ENCODE measurements around the gene FRMD6. TPM values are rescaled to one million over a fixed set of nuclear protein-coding genes. Genes with fewer than 3 reads are reported as not detected.

FRMD6 gene
- total RNA-seq, 1 experiment from 2014 or later = 11.4 TPM

DNA sequence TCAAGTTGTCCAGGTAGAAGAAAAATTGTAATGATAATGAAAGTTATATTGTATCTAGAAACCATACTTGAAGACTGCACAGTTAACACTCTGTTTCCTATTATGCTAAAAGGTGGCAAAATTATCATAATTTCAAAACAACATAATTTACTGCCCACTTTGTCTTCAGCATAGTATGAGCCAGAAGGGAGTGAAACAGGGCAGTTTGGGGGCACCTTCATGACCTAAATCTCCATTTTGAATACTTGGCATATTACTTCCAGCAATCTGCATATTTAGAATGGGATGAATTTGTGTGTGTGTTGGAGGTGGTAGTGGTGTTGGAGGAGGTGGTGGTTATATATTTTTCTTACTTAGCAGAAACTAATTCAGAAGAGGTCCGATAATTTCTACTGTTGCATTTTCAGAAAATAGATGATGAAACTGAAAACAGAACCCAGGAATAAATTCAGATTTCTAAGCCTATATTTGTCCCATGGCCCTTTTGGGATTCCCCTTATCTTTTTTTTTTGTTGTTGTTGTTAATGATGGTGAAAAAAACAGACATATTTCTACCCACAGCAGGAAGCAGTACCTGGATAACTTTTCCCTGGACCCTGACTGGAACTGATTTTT is 26.6 kb upstream of the FRMD6 start (continued):
- TF ChIP-seq, protein P1, sequence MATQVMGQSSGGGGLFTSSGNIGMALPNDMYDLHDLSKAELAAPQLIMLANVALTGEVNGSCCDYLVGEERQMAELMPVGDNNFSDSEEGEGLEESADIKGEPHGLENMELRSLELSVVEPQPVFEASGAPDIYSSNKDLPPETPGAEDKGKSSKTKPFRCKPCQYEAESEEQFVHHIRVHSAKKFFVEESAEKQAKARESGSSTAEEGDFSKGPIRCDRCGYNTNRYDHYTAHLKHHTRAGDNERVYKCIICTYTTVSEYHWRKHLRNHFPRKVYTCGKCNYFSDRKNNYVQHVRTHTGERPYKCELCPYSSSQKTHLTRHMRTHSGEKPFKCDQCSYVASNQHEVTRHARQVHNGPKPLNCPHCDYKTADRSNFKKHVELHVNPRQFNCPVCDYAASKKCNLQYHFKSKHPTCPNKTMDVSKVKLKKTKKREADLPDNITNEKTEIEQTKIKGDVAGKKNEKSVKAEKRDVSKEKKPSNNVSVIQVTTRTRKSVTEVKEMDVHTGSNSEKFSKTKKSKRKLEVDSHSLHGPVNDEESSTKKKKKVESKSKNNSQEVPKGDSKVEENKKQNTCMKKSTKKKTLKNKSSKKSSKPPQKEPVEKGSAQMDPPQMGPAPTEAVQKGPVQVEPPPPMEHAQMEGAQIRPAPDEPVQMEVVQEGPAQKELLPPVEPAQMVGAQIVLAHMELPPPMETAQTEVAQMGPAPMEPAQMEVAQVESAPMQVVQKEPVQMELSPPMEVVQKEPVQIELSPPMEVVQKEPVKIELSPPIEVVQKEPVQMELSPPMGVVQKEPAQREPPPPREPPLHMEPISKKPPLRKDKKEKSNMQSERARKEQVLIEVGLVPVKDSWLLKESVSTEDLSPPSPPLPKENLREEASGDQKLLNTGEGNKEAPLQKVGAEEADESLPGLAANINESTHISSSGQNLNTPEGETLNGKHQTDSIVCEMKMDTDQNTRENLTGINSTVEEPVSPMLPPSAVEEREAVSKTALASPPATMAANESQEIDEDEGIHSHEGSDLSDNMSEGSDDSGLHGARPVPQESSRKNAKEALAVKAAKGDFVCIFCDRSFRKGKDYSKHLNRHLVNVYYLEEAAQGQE (IDR thresholded peaks at IDR 0.05; ENCODE audit: low read depth) = no peak

DNA sequence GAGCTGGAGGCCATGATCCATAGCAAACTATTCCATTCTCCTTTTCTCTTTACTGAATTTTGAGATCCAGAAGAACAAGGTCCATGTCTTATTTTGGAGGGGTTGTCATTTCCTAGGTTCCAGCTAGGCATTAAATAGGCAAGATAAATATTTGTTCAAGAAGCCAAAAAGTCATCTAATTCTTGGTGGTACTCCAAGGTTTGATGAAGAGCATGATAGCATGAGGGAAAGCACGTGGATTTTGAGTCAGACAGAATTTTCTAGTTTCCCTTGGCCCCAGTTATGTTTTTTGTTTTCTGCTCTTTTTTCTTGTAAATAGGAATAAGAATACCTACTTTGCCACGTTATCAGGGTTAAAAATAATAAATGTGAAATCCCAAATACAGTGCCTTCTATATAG is 25.5 kb upstream of the FRMD6 start:
- Histone ChIP-seq H3K27me3 (ENCODE audit: insufficient read depth, low read length) (no peaks in the 10 kb centered on the region), H3K4me3 (replicated peaks in 1 of 2; ENCODE audit: low read depth in 1 of 2, low read length in 2 of 2) (no peak overlapping the region), H3K9me2 (ENCODE audit: insufficient read depth) (no peaks in the 10 kb centered on the region), H3K9ac (ENCODE audit: low read length) (no peak overlapping the region), H3K36me3 (ENCODE audit: control insufficient read depth in 1 of 2, insufficient read depth in 2 of 2, low read length in 2 of 2) (no peaks in the 10 kb centered on the region), H3K79me2 (ENCODE audit: insufficient read depth, low read length) (no peaks in the 10 kb centered on the region), H2AFZ (ENCODE audit: low read depth, low read length, poor library complexity, severe bottlenecking) (no peak overlapping the region), H4K20me1 (ENCODE audit: insufficient read depth) (no peaks in the 10 kb centered on the region), H3K9me3 (ENCODE audit: control insufficient read depth in 1 of 2, insufficient read depth in 1 of 2, low read depth in 1 of 2, low read length in 2 of 2) (no peaks in the 10 kb centered on the region), H3K4me1 (ENCODE audit: control insufficient read depth in 1 of 2, insufficient read depth in 2 of 2, low read length in 2 of 2) (no peaks in the 10 kb centered on the region), H3K27ac (ENCODE audit: low read depth, low read length) (no peak overlapping the region), H3K4me2 (ENCODE audit: low read length) (no peak overlapping the region)
- no peak for ATAC-seq
- RAD21 ChIA-PET (ENCODE audit: low non-redundant PET in 1 of 2, low total read pairs in 2 of 2, uncharacterized antibody in 2 of 2, unreplicated experiment in 2 of 2) = no interaction called here
- TF ChIP-seq EZH2 (IDR thresholded peaks at IDR 0.05) = no peak
- no peak for TF ChIP-seq SIN3A (IDR thresholded peaks at IDR 0.05; ENCODE audit: low read depth)
- TF ChIP-seq FOSL1 (IDR thresholded peaks at IDR 0.05; ENCODE audit: low read depth) = no peak
- TF ChIP-seq RAD21 (IDR thresholded peaks at IDR 0.05; ENCODE audit: low read depth) = no peak
- TF ChIP-seq EZH2phosphoT487 (IDR thresholded peaks at IDR 0.05; ENCODE audit: borderline replicate concordance) = no peak
- TF ChIP-seq SRF (IDR thresholded peaks at IDR 0.05; ENCODE audit: low read depth) = no peak
- TF ChIP-seq POLR2AphosphoS5 (IDR thresholded peaks at IDR 0.05; ENCODE audit: low read depth, low read length) = no peak
- CTCF ChIA-PET = no interaction called here
- intact Hi-C loops (cut with micrococcal nuclease) = no loop called here
- POLR2A ChIA-PET = no interaction called here
- no TSS peak for BruUV-seq (replicated peaks)
- no peak for DNase-seq (ENCODE audit: low read depth, low spot score)

Measured in HCT116 (cell line).